Trophoblast cell (in vitro differentiated cells and primary cell): ENCODE results near the gene GDAP2.

Source experiments
- DNase-seq, 2 donors: peaks; one replicate each; pipeline ENCODE4 v3.0.0-alpha.2; 2016
- H2AFZ ChIP-seq: 2 replicates; pipeline ENCODE4 v1.6.1; 2013; ENCODE audit warnings: low read length, moderate library complexity, mild to moderate bottlenecking; ENCODE audit not compliant: insufficient read depth, poor library complexity
- H2AK5ac ChIP-seq: 2 replicates; pipeline ENCODE4 v1.6.1; 2013; ENCODE audit warnings: mild to moderate bottlenecking, low read length
- H2BK120ac ChIP-seq: 2 replicates; pipeline ENCODE4 v1.6.1; 2013; ENCODE audit warnings: low read length, mild to moderate bottlenecking, moderate library complexity; ENCODE audit not compliant: insufficient read depth, poor library complexity
- H2BK12ac ChIP-seq: 2 replicates; pipeline ENCODE4 v1.6.1; 2013; ENCODE audit warnings: mild to moderate bottlenecking, low read length, moderate library complexity
- H2BK5ac ChIP-seq: 2 replicates; pipeline ENCODE4 v1.6.1; 2013; ENCODE audit warnings: low read length, low read depth, moderate library complexity, mild to moderate bottlenecking; ENCODE audit not compliant: poor library complexity
- H3K14ac ChIP-seq: 2 replicates; pipeline ENCODE4 v1.6.1; 2013; ENCODE audit warnings: mild to moderate bottlenecking, low read length
- H3K18ac ChIP-seq: 2 replicates; pipeline ENCODE4 v1.6.1; 2013; ENCODE audit warnings: mild to moderate bottlenecking, low read length
- H3K23ac ChIP-seq: 2 replicates; pipeline ENCODE4 v1.6.1; 2013; ENCODE audit warnings: low read length
- H3K27ac ChIP-seq: 2 replicates; pipeline ENCODE4 v1.5.1; 2013; ENCODE audit warnings: low read depth, mild to moderate bottlenecking, inconsistent platforms, low read length, moderate library complexity
- H3K27me3 ChIP-seq: 2 replicates; pipeline ENCODE4 v1.6.1; 2013; ENCODE audit warnings: inconsistent platforms, mild to moderate bottlenecking, low read length, moderate library complexity; ENCODE audit not compliant: insufficient read depth
- H3K36me3 ChIP-seq, 2 experiments: 1 replicate in 1 of 2; 2 replicates in 1 of 2; pipeline ENCODE4 v1.6.1; 2013; ENCODE audit warnings: low read length in 2 of 2, mild to moderate bottlenecking in 2 of 2, moderate library complexity in 1 of 2; ENCODE audit not compliant: insufficient read depth in 2 of 2, control insufficient read depth in 1 of 2
- H3K4ac ChIP-seq: 2 replicates; pipeline ENCODE4 v1.6.1; 2013; ENCODE audit warnings: low read depth, mild to moderate bottlenecking, low read length, moderate library complexity
- H3K4me1 ChIP-seq, 2 experiments: 1 replicate in 1 of 2; 2 replicates in 1 of 2; pipeline ENCODE4 v1.6.1; 2013; ENCODE audit warnings: low read length in 2 of 2, mild to moderate bottlenecking in 2 of 2, moderate library complexity in 1 of 2; ENCODE audit not compliant: insufficient read depth in 2 of 2, control insufficient read depth in 1 of 2
- H3K4me2 ChIP-seq: 2 replicates; pipeline ENCODE4 v1.6.1; 2013; ENCODE audit warnings: inconsistent platforms, mild to moderate bottlenecking, low read length, moderate library complexity
- H3K4me3 ChIP-seq: 2 replicates; pipeline ENCODE4 v1.5.1; 2013; ENCODE audit warnings: mild to moderate bottlenecking, low read depth, low read length, inconsistent platforms
- H3K79me1 ChIP-seq: one replicate; pipeline ENCODE4 v1.6.1; 2013; ENCODE audit warnings: low read length
- H3K79me2 ChIP-seq: 2 replicates; pipeline ENCODE4 v1.6.1; 2013; ENCODE audit warnings: low read length, mild to moderate bottlenecking; ENCODE audit not compliant: control insufficient read depth, insufficient read depth, poor library complexity
- H3K9ac ChIP-seq: 2 replicates; pipeline ENCODE4 v1.6.1; 2013; ENCODE audit warnings: mild to moderate bottlenecking, low read length
- H3K9me3 ChIP-seq: 2 replicates; pipeline ENCODE4 v1.6.1; 2013; ENCODE audit warnings: low read depth, mild to moderate bottlenecking, control low read depth, inconsistent platforms, low read length; ENCODE audit not compliant: insufficient read depth
- H4K12ac ChIP-seq: 2 replicates; pipeline ENCODE4 v1.6.1; 2013; ENCODE audit warnings: low read depth, mild to moderate bottlenecking, low read length, moderate library complexity
- H4K8ac ChIP-seq: 2 replicates; pipeline ENCODE4 v1.6.1; 2013; ENCODE audit warnings: low read depth, mild to moderate bottlenecking, low read length, moderate library complexity
- H4K91ac ChIP-seq: one replicate; pipeline ENCODE4 v1.6.1; 2013; ENCODE audit warnings: low read depth, mild to moderate bottlenecking, low read length, moderate library complexity
- WGBS: extraction: QIAGEN DNeasy Blood & Tissue Kit; methylation state at CpG from one replicate; pipeline ENCODE4 v1.1.7; 2013; ENCODE audit warnings: missing lambda C conversion rate; ENCODE audit not compliant: insufficient read length, insufficient coverage; ENCODE audit errors: extremely low coverage; 5-methylcytosine and 5-hydroxymethylcytosine counted together

GDAP2 gene

GRCh38 chr1:117871013-117871412 is 58.4 kb downstream of the GDAP2 start:
- H4K8ac ChIP-seq, result no peak overlapping the region

DNA sequence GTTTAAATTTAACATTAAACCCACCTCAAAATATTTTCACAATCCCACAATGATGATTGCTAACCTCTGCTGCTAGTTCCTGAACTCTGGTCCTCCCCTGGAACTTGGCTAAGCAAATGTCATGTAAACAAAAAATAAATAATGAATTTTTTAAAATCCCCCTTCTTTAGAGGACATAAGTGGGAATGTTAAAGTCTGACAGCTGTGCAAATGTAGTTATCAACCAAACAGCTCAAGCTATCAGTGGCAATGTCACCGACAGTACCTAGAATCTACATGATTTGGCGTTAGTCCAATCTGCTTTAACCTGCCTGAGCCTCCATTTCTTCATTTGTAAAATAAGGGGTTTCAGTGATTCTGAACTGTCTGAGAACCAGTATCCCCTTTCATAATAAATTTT is 67.7 kb downstream of the GDAP2 start:
- H3K18ac ChIP-seq, result no peak overlapping the region
- H2AFZ ChIP-seq, result no peak overlapping the region
- no peak overlapping the region for H4K91ac ChIP-seq
- no peaks in the 10 kb centered on the region for H3K79me1 ChIP-seq
- H3K36me3 ChIP-seq, result peaks cover 0 to 3% of the 10 kb centered on the region in 2 experiments
- no peaks in the 10 kb centered on the region for H3K4me1 ChIP-seq
- no peak overlapping the region for H4K8ac ChIP-seq
- no peak overlapping the region for H2BK120ac ChIP-seq
- H2BK5ac ChIP-seq, result no peak overlapping the region
- H2BK12ac ChIP-seq, result no peak overlapping the region
- H3K4me2 ChIP-seq, result no peak overlapping the region
- no CpG with 5 or more reads among the region's 2 CpGs for WGBS
- no peaks in the 10 kb centered on the region for H3K79me2 ChIP-seq
- H3K4ac ChIP-seq, result no peak overlapping the region
- H3K4me3 ChIP-seq, result no peak overlapping the region
- no peak overlapping the region for H2AK5ac ChIP-seq
- no peak overlapping the region for H4K12ac ChIP-seq
- H3K27me3 ChIP-seq, result no peaks in the 10 kb centered on the region
- no peak overlapping the region for H3K9ac ChIP-seq
- H3K9me3 ChIP-seq, result no peaks in the 10 kb centered on the region
- no peak overlapping the region for H3K14ac ChIP-seq
- no peak overlapping the region for H3K27ac ChIP-seq
- no peak for DNase-seq
- H3K23ac ChIP-seq, result no peak overlapping the region

More at GRCh38 chr1:117871013-117871412, 58.4 kb downstream of the GDAP2 start:
- no peak overlapping the region for H3K27ac ChIP-seq
- H3K23ac ChIP-seq, result no peak overlapping the region
- peaks cover 6 to 21% of the 10 kb centered on the region in 2 experiments for H3K36me3 ChIP-seq
- no peaks in the 10 kb centered on the region for H3K27me3 ChIP-seq
- H3K4ac ChIP-seq, result no peak overlapping the region
- no peak for DNase-seq
- H3K79me1 ChIP-seq, result no peaks in the 10 kb centered on the region
- H4K12ac ChIP-seq, result no peak overlapping the region
- no peak overlapping the region for H2AFZ ChIP-seq
- no peak overlapping the region for H2BK12ac ChIP-seq
- peaks cover 2% of the 10 kb centered on the region for H3K9me3 ChIP-seq
- H3K9ac ChIP-seq, result no peak overlapping the region
- no peak overlapping the region for H2BK120ac ChIP-seq
- H3K18ac ChIP-seq, result no peak overlapping the region
- H3K4me1 ChIP-seq, result no peaks in the 10 kb centered on the region
- no peak overlapping the region for H4K91ac ChIP-seq
- no peak overlapping the region for H3K4me2 ChIP-seq
- no peaks in the 10 kb centered on the region for H3K79me2 ChIP-seq
- H3K14ac ChIP-seq, result no peak overlapping the region
- no peak overlapping the region for H3K4me3 ChIP-seq
- H2AK5ac ChIP-seq, result no peak overlapping the region
- H2BK5ac ChIP-seq, result no peak overlapping the region

DNA sequence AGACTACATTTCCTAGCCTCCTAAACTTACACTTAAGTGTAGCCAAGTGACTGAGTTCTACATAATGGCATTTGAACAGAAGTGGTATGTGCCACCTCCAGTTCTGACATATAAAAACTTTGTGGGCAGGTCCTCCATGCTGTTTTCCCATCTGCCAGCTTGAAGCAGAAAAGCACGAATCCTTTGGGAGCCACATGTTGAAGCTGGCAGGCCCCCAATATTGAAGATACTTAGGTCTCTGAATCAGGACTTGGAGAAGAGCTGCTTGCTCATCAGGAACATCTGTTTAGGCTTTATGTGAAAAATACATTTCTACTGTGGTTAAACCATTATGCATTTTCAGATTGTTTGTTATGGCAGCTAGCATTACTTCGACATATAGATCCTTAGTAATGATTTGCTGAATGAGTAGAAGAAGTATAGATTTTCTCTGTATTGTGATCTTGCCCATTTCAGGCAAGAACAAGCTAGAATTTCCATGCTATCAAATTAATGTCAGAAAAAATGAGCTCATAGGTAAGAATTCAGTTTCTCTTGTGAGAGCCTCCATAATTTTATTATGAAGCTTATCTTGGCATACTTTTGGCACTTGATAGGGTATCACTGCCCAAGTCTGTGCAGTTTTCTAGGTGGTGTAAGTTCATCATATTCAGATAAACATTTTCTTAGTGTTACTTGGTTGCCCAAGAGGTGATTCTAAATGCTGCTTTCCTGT is 68.4 kb downstream of the GDAP2 start:
- no peak overlapping the region for H3K4me3 ChIP-seq

GRCh38 chr1:117859901-117860300 is 69.5 kb downstream of the GDAP2 start:
- H3K79me1 ChIP-seq, result no peaks in the 10 kb centered on the region
- no peaks in the 10 kb centered on the region for H3K4me1 ChIP-seq

More for the DNA sequence above, 68.4 kb downstream of the GDAP2 start:
- Histone ChIP-seq H3K9ac (no peak overlapping the region), H3K27me3 (no peaks in the 10 kb centered on the region), H3K36me3 (peaks cover 0 to 2% of the 10 kb centered on the region in 2 experiments), H4K8ac (no peak overlapping the region), H3K79me1 (no peaks in the 10 kb centered on the region), H3K4ac (no peak overlapping the region), H4K12ac (no peak overlapping the region), H3K27ac (no peak overlapping the region), H3K14ac (no peak overlapping the region), H3K18ac (no peak overlapping the region), H2BK120ac (no peak overlapping the region), H4K91ac (no peak overlapping the region), H3K4me1 (no peaks in the 10 kb centered on the region), H2BK12ac (no peak overlapping the region), H3K9me3 (no peaks in the 10 kb centered on the region), H2BK5ac (no peak overlapping the region), H3K79me2 (no peaks in the 10 kb centered on the region), H2AK5ac (no peak overlapping the region), H2AFZ (no peak overlapping the region), H3K23ac (no peak overlapping the region), H3K4me2 (no peak overlapping the region)
- DNase-seq, result no peak
- WGBS, result no CpG with 5 or more reads among the region's 2 CpGs

More at GRCh38 chr1:117859901-117860300, 69.5 kb downstream of the GDAP2 start:
- Histone ChIP-seq H3K4me2 (no peak overlapping the region), H4K12ac (no peak overlapping the region), H3K23ac (no peak overlapping the region), H3K9me3 (no peaks in the 10 kb centered on the region), H3K14ac (no peak overlapping the region), H2BK120ac (no peak overlapping the region), H3K27ac (no peak overlapping the region), H3K9ac (no peak overlapping the region), H4K8ac (no peak overlapping the region), H3K4me3 (no peak overlapping the region), H3K18ac (no peak overlapping the region), H3K79me2 (no peaks in the 10 kb centered on the region), H2BK12ac (no peak overlapping the region), H3K4ac (no peak overlapping the region), H2AK5ac (no peak overlapping the region), H2BK5ac (no peak overlapping the region), H4K91ac (no peak overlapping the region), H3K27me3 (no peaks in the 10 kb centered on the region), H2AFZ (no peak overlapping the region), H3K36me3 (no peaks in the 10 kb centered on the region)
- WGBS, result no CpG with 5 or more reads among the region's 4 CpGs
- DNase-seq, result no peak
